ENCODE results near the gene SPOCK2. TPM values are rescaled to one million over a fixed set of nuclear protein-coding genes. Genes with fewer than 3 reads are reported as not detected.

Gene SPOCK2
- total and polyA plus RNA-seq, 2 of the 13 experiments (the other 11 are each of a cell fraction or from before 2014, with no cell fraction given), result 8.6 to 30.6 TPM

GRCh38 chr10:72048450-72049124 is 39.8 kb downstream of the SPOCK2 start (continued):
- TF ChIP-seq ATF6 (CRISPR knock-in tag; conservative IDR thresholded peaks at IDR 0.05) (0 out of 2 replicates have a peak, but pooled peaks have one; percentile 90), AKNA (CRISPR knock-in tag; IDR thresholded peaks at IDR 0.05; ENCODE audit: borderline replicate concordance) (no peak), ERF (CRISPR knock-in tag; IDR thresholded peaks at IDR 0.05) (peak; percentile 58; the same call in 1 of the 2 replicates), ARNT (IDR thresholded peaks at IDR 0.05) (no peak), MEF2D (CRISPR knock-in tag; IDR thresholded peaks at IDR 0.05) (no peak), TBL1XR1 (IDR thresholded peaks at IDR 0.05; ENCODE audit: borderline replicate concordance, low read length, partially characterized antibody) (no peak), ZZZ3 (CRISPR knock-in tag; IDR thresholded peaks at IDR 0.05; ENCODE audit: borderline replicate concordance) (no peak), ZNF781 (CRISPR knock-in tag; IDR thresholded peaks at IDR 0.05; ENCODE audit: borderline replicate concordance, not compliant biosample characterization) (no peak), SNAPC4 (CRISPR knock-in tag; IDR thresholded peaks at IDR 0.05) (no peak), DPF2 (CRISPR knock-in tag; IDR thresholded peaks at IDR 0.05; ENCODE audit: borderline replicate concordance, low read depth) (no peak), GTF2F1 (IDR thresholded peaks at IDR 0.05; ENCODE audit: low read length) (no peak), NFKBIZ (CRISPR knock-in tag; IDR thresholded peaks at IDR 0.05) (0 out of 2 replicates have a peak, but pooled peaks have one; percentile 66), ZBTB38 (CRISPR knock-in tag; IDR thresholded peaks at IDR 0.05) (no peak), ISX (CRISPR knock-in tag; conservative IDR thresholded peaks at IDR 0.05) (no peak), NFYC (CRISPR knock-in tag; IDR thresholded peaks at IDR 0.05) (no peak), ZNF775 (CRISPR knock-in tag; IDR thresholded peaks at IDR 0.05; ENCODE audit: borderline replicate concordance) (no peak), PPARG (CRISPR knock-in tag; conservative IDR thresholded peaks at IDR 0.05) (peak; percentile 55; the same call in 1 of the 2 replicates), CC2D1A (CRISPR knock-in tag; IDR thresholded peaks at IDR 0.05) (no peak)

Measured in HepG2 (cell line).